ENCODE measurements around the gene VPS51.

VPS51 gene

DNA sequence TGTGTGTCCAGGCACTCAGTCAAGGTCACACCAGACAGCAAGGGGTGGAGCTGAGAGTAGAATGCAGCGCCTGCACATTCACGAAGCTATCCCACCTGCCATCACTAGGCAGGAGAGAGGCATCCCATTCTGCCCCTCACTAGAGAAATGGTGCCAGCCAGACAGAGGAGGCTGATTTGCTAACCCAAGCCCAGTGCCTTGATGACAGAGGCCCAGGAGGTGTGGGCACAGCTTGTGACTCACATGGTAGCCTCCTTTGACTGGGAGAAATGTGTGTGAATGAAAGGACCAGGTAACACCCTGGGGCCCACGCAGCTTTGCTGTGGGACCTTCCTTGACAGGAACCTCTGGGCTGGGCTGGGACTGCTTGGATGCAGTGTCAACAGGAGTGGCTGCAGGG, 32.5 kb upstream of the VPS51 start:
- TF ChIP-seq, protein P1, sequence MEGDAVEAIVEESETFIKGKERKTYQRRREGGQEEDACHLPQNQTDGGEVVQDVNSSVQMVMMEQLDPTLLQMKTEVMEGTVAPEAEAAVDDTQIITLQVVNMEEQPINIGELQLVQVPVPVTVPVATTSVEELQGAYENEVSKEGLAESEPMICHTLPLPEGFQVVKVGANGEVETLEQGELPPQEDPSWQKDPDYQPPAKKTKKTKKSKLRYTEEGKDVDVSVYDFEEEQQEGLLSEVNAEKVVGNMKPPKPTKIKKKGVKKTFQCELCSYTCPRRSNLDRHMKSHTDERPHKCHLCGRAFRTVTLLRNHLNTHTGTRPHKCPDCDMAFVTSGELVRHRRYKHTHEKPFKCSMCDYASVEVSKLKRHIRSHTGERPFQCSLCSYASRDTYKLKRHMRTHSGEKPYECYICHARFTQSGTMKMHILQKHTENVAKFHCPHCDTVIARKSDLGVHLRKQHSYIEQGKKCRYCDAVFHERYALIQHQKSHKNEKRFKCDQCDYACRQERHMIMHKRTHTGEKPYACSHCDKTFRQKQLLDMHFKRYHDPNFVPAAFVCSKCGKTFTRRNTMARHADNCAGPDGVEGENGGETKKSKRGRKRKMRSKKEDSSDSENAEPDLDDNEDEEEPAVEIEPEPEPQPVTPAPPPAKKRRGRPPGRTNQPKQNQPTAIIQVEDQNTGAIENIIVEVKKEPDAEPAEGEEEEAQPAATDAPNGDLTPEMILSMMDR (IDR thresholded peaks at IDR 0.05; ENCODE audit: borderline replicate concordance, insufficient read depth, low read depth, low read length), result no peak
- no peak overlapping the region for H3K4me3 ChIP-seq (ENCODE audit: low read depth, low read length)

GRCh38 chr11:65064847-65065240, 31.2 kb upstream of the VPS51 start:
- no peak overlapping the region for H3K4me3 ChIP-seq (ENCODE audit: low read depth, low read length)
- TF ChIP-seq, protein P1 (IDR thresholded peaks at IDR 0.05; ENCODE audit: borderline replicate concordance, insufficient read depth, low read depth, low read length), result no peak

GRCh38 chr11:65065851-65066250, 30.2 kb upstream of the VPS51 start:
- H3K4me3 ChIP-seq (ENCODE audit: low read depth, low read length), result no peak overlapping the region
- TF ChIP-seq, protein P1 (IDR thresholded peaks at IDR 0.05; ENCODE audit: borderline replicate concordance, insufficient read depth, low read depth, low read length), result no peak

GRCh38 chr11:65066315-65066714, 29.7 kb upstream of the VPS51 start:
- H3K4me3 ChIP-seq (ENCODE audit: low read depth, low read length), result no peak overlapping the region
- TF ChIP-seq, protein P1 (IDR thresholded peaks at IDR 0.05; ENCODE audit: borderline replicate concordance, insufficient read depth, low read depth, low read length), result no peak

- H3K4me3 ChIP-seq (ENCODE audit: low read depth, low read length), result no peak overlapping the region
- TF ChIP-seq, protein P1 (IDR thresholded peaks at IDR 0.05; ENCODE audit: borderline replicate concordance, insufficient read depth, low read depth, low read length), result no peak
These were observed 29.2 kb upstream of the VPS51 start for GRCh38 chr11:65066805-65067291.

GRCh38 chr11:65067446-65067845, 28.6 kb upstream of the VPS51 start:
- TF ChIP-seq, protein P1 (IDR thresholded peaks at IDR 0.05; ENCODE audit: borderline replicate concordance, insufficient read depth, low read depth, low read length), result no peak
- H3K4me3 ChIP-seq (ENCODE audit: low read depth, low read length), result no peak overlapping the region

GRCh38 chr11:65069217-65069616, 26.8 kb upstream of the VPS51 start:
- H3K4me3 ChIP-seq (ENCODE audit: low read depth, low read length), result no peak overlapping the region
- TF ChIP-seq, protein P1 (IDR thresholded peaks at IDR 0.05; ENCODE audit: borderline replicate concordance, insufficient read depth, low read depth, low read length), result no peak

Measured in GM12875 (cell line).